H1 (cell line): ENCODE data around the gene PRRC2C. TPM values are rescaled to one million over a fixed set of nuclear protein-coding genes. Genes with fewer than 3 reads are reported as not detected.

Experiments
- CBX8 ChIP-seq: fragments of 300-800, 300-1000 bp; sonication (generic); IDR thresholded peaks from 2 replicates; pipeline ENCODE4 v1.7.1; 2016; ENCODE audit warnings: low read depth, low read length, borderline replicate concordance
- EGR1 ChIP-seq: IDR thresholded peaks from 2 replicates; pipeline ENCODE4 v1.6.1; 2011; ENCODE audit warnings: low read depth, low read length, borderline replicate concordance
- JUN ChIP-seq: IDR thresholded peaks from 2 replicates; pipeline ENCODE4 v1.6.1; 2011; ENCODE audit warnings: low read depth, mild to moderate bottlenecking, improper control_type of control experiment, low read length
- KDM5A ChIP-seq: fragments of 200-600 bp; IDR thresholded peaks from 2 replicates; pipeline ENCODE4 v1.7.1; 2012; ENCODE audit warnings: mild to moderate bottlenecking, low read length, inconsistent platforms, mixed read lengths
- NANOG ChIP-seq: IDR thresholded peaks from 2 replicates; pipeline ENCODE4 v1.6.1; 2011; ENCODE audit warnings: low read length, low read depth, mild to moderate bottlenecking, inconsistent platforms; ENCODE audit not compliant: insufficient read depth, poor library complexity, severe bottlenecking
- RFX5 ChIP-seq: IDR thresholded peaks from 2 replicates; pipeline ENCODE4 v1.6.1; 2011; ENCODE audit warnings: low read depth, low read length, improper control_type of control experiment, borderline replicate concordance
- YY1 ChIP-seq: IDR thresholded peaks from 2 replicates; pipeline ENCODE4 v1.6.1; 2011; ENCODE audit warnings: low read depth, mild to moderate bottlenecking, low read length
- polyA plus RNA-seq, 7 experiments: library from polyadenylated mRNA; depleted of rRNA in 3 of 7; stranded (reverse) in 5 of 7; unstranded in 2 of 7; fragments of >200 nt in 5 of 7; fragments of 200-250 nt in 2 of 7; gene quantifications; 1 replicate in 5 of 7; 2 replicates in 1 of 7; 4 replicates in 1 of 7; pipeline versions ENCODE4 v1.2.1 to v1.2.3, GENCODE V29; 2011 to 2013; ENCODE audit warnings: missing spikeins in 2 of 7, mixed read lengths in 2 of 7
- total RNA-seq: library from RNA; stranded (reverse); fragmentation: NEBNext Ultra II Directional; extraction: Animal tissue kit (Norgen Biotek cat#: 25700); gene quantifications from 2 replicates; pipeline ENCODE4 v1.2.1, GENCODE V29; 2021

PRRC2C gene
- total and polyA plus RNA-seq, 2 of the 8 experiments (the other 6 are each of a cell fraction or from before 2014, with no cell fraction given): 125 to 264 TPM

GRCh38 chr1:171606402-171606941 lies 121.1 kb downstream of the PRRC2C start (continued):
- TF ChIP-seq CBX8 (no peak), EGR1 (no peak), RFX5 (no peak), YY1 (no peak), JUN (no peak), NANOG (no peak), KDM5A (no peak)
